ENCODE measurements around the gene CD7. TPM values are rescaled to one million over a fixed set of nuclear protein-coding genes. Genes with fewer than 3 reads are reported as not detected.

The CD7 gene
- total and polyA plus RNA-seq, 2 donors from 2014 or later, result 1.0 to 9.2 TPM

- Histone ChIP-seq H3K9me3 (ENCODE audit: control insufficient read depth in 2 of 3, insufficient read depth in 1 of 3, low read length in 3 of 3) (no peaks in the 10 kb centered on the region), H3K9ac (ENCODE audit: low read length in 3 of 3) (no peak overlapping the region), H3K27ac (ENCODE audit: low read depth in 2 of 2, low read length in 2 of 2) (no peak overlapping the region), H3K27me3 (ENCODE audit: control insufficient read depth, insufficient read depth, low read length) (no peaks in the 10 kb centered on the region), H3K36me3 (ENCODE audit: control insufficient read depth in 2 of 3, insufficient read depth in 3 of 3, low read length in 3 of 3) (peaks cover 10 to 21% (median 10%) of the 10 kb centered on the region in 3 donors), H3K4me3 (ENCODE audit: low read length in 3 of 3) (no peak overlapping the region), H3K4me1 (ENCODE audit: control insufficient read depth in 2 of 3, insufficient read depth in 2 of 3, low read depth in 1 of 3, low read length in 3 of 3) (peaks cover 0 to 49% (median 46%) of the 10 kb centered on the region in 3 donors)
- intact Hi-C loops (cut with DNase I), result no loop called here
- DNase-seq, result no peak
- no peak for FAIRE-seq
- TF ChIP-seq, protein P1, sequence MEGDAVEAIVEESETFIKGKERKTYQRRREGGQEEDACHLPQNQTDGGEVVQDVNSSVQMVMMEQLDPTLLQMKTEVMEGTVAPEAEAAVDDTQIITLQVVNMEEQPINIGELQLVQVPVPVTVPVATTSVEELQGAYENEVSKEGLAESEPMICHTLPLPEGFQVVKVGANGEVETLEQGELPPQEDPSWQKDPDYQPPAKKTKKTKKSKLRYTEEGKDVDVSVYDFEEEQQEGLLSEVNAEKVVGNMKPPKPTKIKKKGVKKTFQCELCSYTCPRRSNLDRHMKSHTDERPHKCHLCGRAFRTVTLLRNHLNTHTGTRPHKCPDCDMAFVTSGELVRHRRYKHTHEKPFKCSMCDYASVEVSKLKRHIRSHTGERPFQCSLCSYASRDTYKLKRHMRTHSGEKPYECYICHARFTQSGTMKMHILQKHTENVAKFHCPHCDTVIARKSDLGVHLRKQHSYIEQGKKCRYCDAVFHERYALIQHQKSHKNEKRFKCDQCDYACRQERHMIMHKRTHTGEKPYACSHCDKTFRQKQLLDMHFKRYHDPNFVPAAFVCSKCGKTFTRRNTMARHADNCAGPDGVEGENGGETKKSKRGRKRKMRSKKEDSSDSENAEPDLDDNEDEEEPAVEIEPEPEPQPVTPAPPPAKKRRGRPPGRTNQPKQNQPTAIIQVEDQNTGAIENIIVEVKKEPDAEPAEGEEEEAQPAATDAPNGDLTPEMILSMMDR (IDR thresholded peaks at IDR 0.05; ENCODE audit: borderline replicate concordance, extremely low read depth, insufficient read depth), result no peak
These were observed 48.1 kb downstream of the CD7 start for GRCh38 chr17:82269138-82269881.

DNA sequence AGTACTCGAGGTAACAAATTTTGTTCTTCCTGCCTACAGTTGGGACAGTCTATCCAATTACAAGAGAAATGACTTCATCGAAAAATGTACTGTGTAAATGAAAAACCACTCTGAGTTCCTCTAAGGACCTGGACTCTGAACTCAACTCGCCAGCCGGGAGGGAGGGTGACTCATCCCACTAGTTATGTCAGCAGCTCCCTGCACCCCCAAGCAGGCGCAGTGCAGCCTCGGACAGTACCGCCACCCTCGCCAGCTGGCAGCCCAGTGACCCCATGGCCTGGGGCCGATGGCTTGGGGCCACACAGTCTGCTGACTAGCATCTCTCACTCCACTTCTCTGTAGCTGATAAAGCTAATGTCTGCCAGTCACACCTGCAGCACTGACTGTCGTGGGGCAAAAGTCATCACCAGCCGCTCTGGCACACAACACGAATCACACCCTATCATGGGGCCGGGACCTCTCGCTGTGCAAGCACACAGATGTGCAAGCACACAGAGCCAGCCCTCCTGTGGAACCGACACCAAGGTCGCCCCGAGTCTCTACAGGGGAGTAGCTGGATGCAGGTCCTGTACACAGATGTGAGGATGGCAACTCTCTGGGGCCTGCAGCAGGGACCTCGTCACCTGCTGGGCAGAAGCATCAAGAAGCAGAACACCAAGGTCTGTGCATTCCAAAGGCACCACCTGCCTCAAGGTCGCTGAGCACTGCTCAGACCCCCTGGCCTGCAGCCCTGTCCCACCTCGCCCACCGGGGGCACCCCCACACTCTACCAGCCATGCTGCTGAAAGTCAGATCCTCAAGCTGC is 49.6 kb downstream of the CD7 start:
- Histone ChIP-seq H3K27ac (ENCODE audit: low read depth in 2 of 2, low read length in 2 of 2) (peak overlapping the region; percentile 85 to 92), H3K27me3 (ENCODE audit: control insufficient read depth, insufficient read depth, low read length) (no peaks in the 10 kb centered on the region), H3K4me3 (ENCODE audit: low read length in 3 of 3) (peak overlapping the region in 2 of 3 donors; percentile 4 to 28), H3K36me3 (ENCODE audit: control insufficient read depth in 2 of 3, insufficient read depth in 3 of 3, low read length in 3 of 3) (peaks cover 10 to 31% (median 21%) of the 10 kb centered on the region in 3 donors), H3K4me1 (ENCODE audit: control insufficient read depth in 2 of 3, insufficient read depth in 2 of 3, low read depth in 1 of 3, low read length in 3 of 3) (peaks cover 0 to 46% (median 42%) of the 10 kb centered on the region in 3 donors), H3K9ac (ENCODE audit: low read length in 3 of 3) (peak overlapping the region in 1 of 3 donors; percentile 52), H3K9me3 (ENCODE audit: control insufficient read depth in 2 of 3, insufficient read depth in 1 of 3, low read length in 3 of 3) (no peaks in the 10 kb centered on the region)
- TF ChIP-seq, protein P1 (IDR thresholded peaks at IDR 0.05; ENCODE audit: borderline replicate concordance, extremely low read depth, insufficient read depth), result no peak
- DNase-seq (peak; percentile 33 to 95 (median 57)), FAIRE-seq (no peak)
- intact Hi-C loops (cut with DNase I), result no loop called here

DNA sequence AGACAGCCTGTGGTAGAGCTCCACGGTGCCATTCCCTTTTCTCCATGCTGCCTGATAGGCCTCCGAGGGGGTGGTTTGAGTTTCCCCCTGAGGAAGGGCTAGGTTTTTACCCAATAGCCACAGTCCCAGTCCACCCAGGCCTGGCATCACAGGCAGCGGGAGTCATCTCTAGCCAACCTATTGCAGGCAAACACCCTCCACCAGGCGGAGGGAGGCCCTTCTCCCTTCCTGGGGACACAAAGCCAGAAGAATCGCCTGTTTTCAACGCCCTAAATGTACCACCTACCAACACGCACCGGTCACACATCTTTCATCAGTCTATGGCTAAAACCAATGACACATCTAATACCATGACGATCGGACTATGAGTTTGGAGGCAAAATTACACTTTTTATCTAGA is 51.3 kb downstream of the CD7 start:
- intact Hi-C loops (cut with DNase I), result no loop called here
- no peak for DNase-seq
- peaks cover 0 to 38% (median 36%) of the 10 kb centered on the region in 3 donors for H3K4me1 ChIP-seq (ENCODE audit: control insufficient read depth in 2 of 3, insufficient read depth in 2 of 3, low read depth in 1 of 3, low read length in 3 of 3)
- H3K9ac ChIP-seq (ENCODE audit: low read length in 3 of 3), result peak overlapping the region in 1 of 3 donors; percentile 27
- FAIRE-seq, result no peak
- H3K4me3 ChIP-seq (ENCODE audit: low read length in 3 of 3), result no peak overlapping the region
- no peaks in the 10 kb centered on the region for H3K9me3 ChIP-seq (ENCODE audit: control insufficient read depth in 2 of 3, insufficient read depth in 1 of 3, low read length in 3 of 3)
- H3K36me3 ChIP-seq (ENCODE audit: control insufficient read depth in 2 of 3, insufficient read depth in 3 of 3, low read length in 3 of 3), result peaks cover 7 to 41% (median 29%) of the 10 kb centered on the region in 3 donors
- TF ChIP-seq, protein P1 (IDR thresholded peaks at IDR 0.05; ENCODE audit: borderline replicate concordance, extremely low read depth, insufficient read depth), result no peak
- H3K27me3 ChIP-seq (ENCODE audit: control insufficient read depth, insufficient read depth, low read length), result no peaks in the 10 kb centered on the region
- peak overlapping the region; percentile 0 to 26 for H3K27ac ChIP-seq (ENCODE audit: low read depth in 2 of 2, low read length in 2 of 2)

Other genes with a start within 250 kb of the CD7 start
- gene FASN, start 219.4 kb downstream of the CD7 start, total RNA-seq, result 43.3 TPM
- 13.6 TPM for gene FASN, start 219.4 kb downstream of the CD7 start, polyA plus RNA-seq (ENCODE audit: insufficient read depth, low read depth, low replicate concordance)
- gene CCDC57, start 104.8 kb downstream of the CD7 start, total RNA-seq, result 79.4 TPM
- 46.7 TPM for gene CCDC57, start 104.8 kb downstream of the CD7 start, polyA plus RNA-seq (ENCODE audit: insufficient read depth, low read depth, low replicate concordance)
- gene SLC16A3, start 88.6 kb downstream of the CD7 start, total RNA-seq, result 85.7 TPM
- 28.8 TPM for gene SLC16A3, start 88.6 kb downstream of the CD7 start, polyA plus RNA-seq (ENCODE audit: insufficient read depth, low read depth, low replicate concordance)
- gene CSNK1D, start 43.9 kb downstream of the CD7 start, total RNA-seq, result 160 TPM
- gene CSNK1D, start 43.9 kb downstream of the CD7 start, polyA plus RNA-seq (ENCODE audit: insufficient read depth, low read depth, low replicate concordance), result 69.7 TPM
- gene SECTM1, start 16.2 kb upstream of the CD7 start, total RNA-seq, result 87.5 TPM
- 15.4 TPM for gene SECTM1, start 16.2 kb upstream of the CD7 start, polyA plus RNA-seq (ENCODE audit: insufficient read depth, low read depth, low replicate concordance)
- not detected for gene TEX19, start 41.6 kb upstream of the CD7 start, total RNA-seq
- gene TEX19, start 41.6 kb upstream of the CD7 start, polyA plus RNA-seq (ENCODE audit: insufficient read depth, low read depth, low replicate concordance), result not detected
- gene UTS2R, start 54.2 kb upstream of the CD7 start, total RNA-seq, result not detected
- gene UTS2R, start 54.2 kb upstream of the CD7 start, polyA plus RNA-seq (ENCODE audit: insufficient read depth, low read depth, low replicate concordance), result not detected
- gene HEXD, start 100.7 kb upstream of the CD7 start, total RNA-seq, result 39.2 TPM
- 42.0 TPM for gene HEXD, start 100.7 kb upstream of the CD7 start, polyA plus RNA-seq (ENCODE audit: insufficient read depth, low read depth, low replicate concordance)
- 36.1 TPM for gene OGFOD3, start 101.0 kb upstream of the CD7 start, total RNA-seq
- 27.8 TPM for gene OGFOD3, start 101.0 kb upstream of the CD7 start, polyA plus RNA-seq (ENCODE audit: insufficient read depth, low read depth, low replicate concordance)
- 139 TPM for gene CYBC1, start 133.1 kb upstream of the CD7 start, total RNA-seq
- gene CYBC1, start 133.1 kb upstream of the CD7 start, polyA plus RNA-seq (ENCODE audit: insufficient read depth, low read depth, low replicate concordance), result 38.2 TPM
- 45.8 TPM for gene NARF, start 141.1 kb upstream of the CD7 start, total RNA-seq
- 29.1 TPM for gene NARF, start 141.1 kb upstream of the CD7 start, polyA plus RNA-seq (ENCODE audit: insufficient read depth, low read depth, low replicate concordance)
- 37.9 TPM for gene FOXK2, start 202.1 kb upstream of the CD7 start, total RNA-seq
- gene FOXK2, start 202.1 kb upstream of the CD7 start, polyA plus RNA-seq (ENCODE audit: insufficient read depth, low read depth, low replicate concordance), result 13.5 TPM